A673 (cell line): ENCODE results near the gene NR1H3.

Experiments
- EZH2 ChIP-seq: fragments of 200-600 bp; sonication (generic); IDR thresholded peaks from 2 replicates; pipeline ENCODE4 v1.6.1; 2017; ENCODE audit warnings: borderline replicate concordance, low read depth, mild to moderate bottlenecking, mixed read lengths, antibody characterized with exemption, low read length; ENCODE audit not compliant: poor library complexity, severe bottlenecking
- TF ChIP-seq, protein P1 (sequence below): fragments of 300-800, 200-600 bp; sonication (generic); conservative IDR thresholded peaks from 2 replicates; pipeline ENCODE4 v1.5.1; 2017; ENCODE audit warnings: low read depth, mild to moderate bottlenecking, antibody characterized with exemption, low read length, moderate library complexity, mixed read lengths

GRCh38 chr11:47236482-47236881 lies 21.3 kb upstream of the NR1H3 start:
- TF ChIP-seq, protein P1, sequence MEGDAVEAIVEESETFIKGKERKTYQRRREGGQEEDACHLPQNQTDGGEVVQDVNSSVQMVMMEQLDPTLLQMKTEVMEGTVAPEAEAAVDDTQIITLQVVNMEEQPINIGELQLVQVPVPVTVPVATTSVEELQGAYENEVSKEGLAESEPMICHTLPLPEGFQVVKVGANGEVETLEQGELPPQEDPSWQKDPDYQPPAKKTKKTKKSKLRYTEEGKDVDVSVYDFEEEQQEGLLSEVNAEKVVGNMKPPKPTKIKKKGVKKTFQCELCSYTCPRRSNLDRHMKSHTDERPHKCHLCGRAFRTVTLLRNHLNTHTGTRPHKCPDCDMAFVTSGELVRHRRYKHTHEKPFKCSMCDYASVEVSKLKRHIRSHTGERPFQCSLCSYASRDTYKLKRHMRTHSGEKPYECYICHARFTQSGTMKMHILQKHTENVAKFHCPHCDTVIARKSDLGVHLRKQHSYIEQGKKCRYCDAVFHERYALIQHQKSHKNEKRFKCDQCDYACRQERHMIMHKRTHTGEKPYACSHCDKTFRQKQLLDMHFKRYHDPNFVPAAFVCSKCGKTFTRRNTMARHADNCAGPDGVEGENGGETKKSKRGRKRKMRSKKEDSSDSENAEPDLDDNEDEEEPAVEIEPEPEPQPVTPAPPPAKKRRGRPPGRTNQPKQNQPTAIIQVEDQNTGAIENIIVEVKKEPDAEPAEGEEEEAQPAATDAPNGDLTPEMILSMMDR = no peak
- TF ChIP-seq EZH2 = no peak
